ENCODE data around the gene ULBP1. TPM values are rescaled to one million over a fixed set of nuclear protein-coding genes. Genes with fewer than 3 reads are reported as not detected.

The ULBP1 gene
- total RNA-seq, 4 donors from 2014 or later: not detected

DNA sequence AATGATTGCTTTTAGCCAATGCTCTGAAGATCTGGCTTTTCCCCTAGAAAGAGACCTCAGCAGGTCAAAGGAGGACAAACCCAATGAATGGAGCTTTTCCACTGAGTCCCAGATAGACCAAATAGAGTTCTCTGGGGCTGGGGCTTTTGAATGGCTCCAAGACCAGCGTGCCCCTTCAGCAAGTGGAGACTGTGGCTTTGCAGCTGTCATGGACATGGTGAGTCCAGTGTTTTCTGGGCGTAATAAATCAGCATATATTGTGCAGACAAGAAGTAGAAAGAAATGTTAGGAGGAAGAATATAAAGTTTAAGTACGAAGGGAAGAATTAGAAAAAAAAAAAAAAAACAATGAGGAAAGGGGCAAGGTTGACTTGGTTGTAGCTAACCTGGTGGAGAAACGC, 28.1 kb downstream of the ULBP1 start:
- no peak for DNase-seq
- in situ Hi-C loops (cut with MboI; ENCODE audit: low pct_ligation_motif_present in 1 of 4, low pct_unique_long_range_greater_than_20kb in 1 of 4, low sequenced_read_pairs in 3 of 4) (loop anchor here in 2 of 4 donors (10.0 kb wide), 1 partner anchor 47 kb away; the partner anchor contains the start of gene ULBP2 (in 2 of the 2)), intact Hi-C loops (cut with DNase I; ENCODE audit: low total_unique reads) (no loop called here)
- peaks cover 100% of the 10 kb centered on the region for H3K27me3 ChIP-seq
- 34 to 40% methylated on average over 1 to 4 of the region's 4 CpGs for WGBS, 2 donors (ENCODE audit: low coverage in 1 of 2)
- H3K9me3 ChIP-seq: peaks cover 0 to 10% of the 10 kb centered on the region in 2 donors
- no peak for TF ChIP-seq POLR2A (IDR thresholded peaks at IDR 0.05)
- TF ChIP-seq CTCF (IDR thresholded peaks at IDR 0.05): no peak
- no peak for TF ChIP-seq EP300 (IDR thresholded peaks at IDR 0.05; ENCODE audit: low read depth)
- no peak for TF ChIP-seq POLR2AphosphoS5 (IDR thresholded peaks at IDR 0.05)
- no peaks in the 10 kb centered on the region for H3K36me3 ChIP-seq
- no peak overlapping the region for H3K27ac ChIP-seq
- no peak overlapping the region for H3K4me3 ChIP-seq
- peaks cover 10 to 21% (median 14%) of the 10 kb centered on the region in 4 donors for H3K4me1 ChIP-seq

DNA sequence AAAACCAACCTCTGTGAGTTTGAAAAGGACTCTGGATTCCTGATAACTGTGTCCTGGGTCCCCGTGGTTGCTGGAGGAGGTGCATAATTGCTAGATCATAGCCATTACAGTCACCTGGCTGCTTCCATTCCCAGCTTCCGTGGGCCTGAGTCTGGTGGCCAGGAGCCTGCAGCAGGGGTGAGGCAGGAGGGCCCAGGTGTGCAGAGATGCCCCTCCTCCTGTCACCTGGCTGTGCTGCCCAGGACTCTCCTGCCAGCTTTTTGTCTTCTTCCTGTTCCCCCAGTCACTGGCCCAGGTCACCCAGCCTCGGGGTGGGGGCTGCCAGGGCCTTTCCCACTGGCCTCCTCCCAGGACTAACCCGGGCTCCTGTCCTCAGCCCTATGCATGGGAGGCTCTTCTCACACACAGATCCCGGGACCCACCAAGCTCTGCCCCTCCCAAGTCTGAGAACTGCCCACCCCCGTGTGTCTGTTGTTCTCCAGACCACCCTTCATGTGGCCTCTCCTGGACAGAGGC, 31.6 kb downstream of the ULBP1 start:
- 59% methylated on average over 6 of the region's 6 CpGs; no CpG with 5 or more reads in 1 of the 2 donors for WGBS, 2 donors (ENCODE audit: low coverage in 1 of 2)
- intact Hi-C loops (cut with DNase I; ENCODE audit: low total_unique reads): no loop called here

GRCh38 chr6:149995971-149996370, 32.2 kb downstream of the ULBP1 start:
- Histone ChIP-seq H3K4me3 (no peak overlapping the region), H3K4me1 (peaks cover 1 to 5% (median 4%) of the 10 kb centered on the region in 4 donors), H3K27ac (no peak overlapping the region), H3K9me3 (no peaks in the 10 kb centered on the region), H3K27me3 (peaks cover 97% of the 10 kb centered on the region), H3K36me3 (no peaks in the 10 kb centered on the region)
- intact Hi-C loops (cut with DNase I; ENCODE audit: low total_unique reads): no loop called here
- TF ChIP-seq CTCF (IDR thresholded peaks at IDR 0.05) (no peak), POLR2A (IDR thresholded peaks at IDR 0.05) (no peak), EP300 (IDR thresholded peaks at IDR 0.05; ENCODE audit: low read depth) (no peak), POLR2AphosphoS5 (IDR thresholded peaks at IDR 0.05) (no peak)
- in situ Hi-C loops (cut with MboI; ENCODE audit: low pct_ligation_motif_present in 1 of 4, low pct_unique_long_range_greater_than_20kb in 1 of 4, low sequenced_read_pairs in 3 of 4): loop anchor here in 2 of 4 donors (10.0 kb wide), 1 partner anchor 51 kb away; the partner anchor contains the start of gene ULBP2 (in 2 of the 2)
- DNase-seq: no peak
- WGBS, 2 donors (ENCODE audit: low coverage in 1 of 2): 83% methylated on average over 7 of the region's 7 CpGs; no CpG with 5 or more reads in 1 of the 2 donors

More for the DNA sequence above, 31.6 kb downstream of the ULBP1 start:
- in situ Hi-C loops (cut with MboI; ENCODE audit: low pct_ligation_motif_present in 1 of 4, low pct_unique_long_range_greater_than_20kb in 1 of 4, low sequenced_read_pairs in 3 of 4): loop anchor here in 2 of 4 donors (10.0 kb wide), 1 partner anchor 50 kb away; the partner anchor contains the start of gene ULBP2 (in 2 of the 2)
- Histone ChIP-seq H3K36me3 (no peaks in the 10 kb centered on the region), H3K27me3 (peaks cover 97% of the 10 kb centered on the region), H3K27ac (no peak overlapping the region), H3K4me1 (peaks cover 7 to 12% (median 10%) of the 10 kb centered on the region in 4 donors), H3K4me3 (no peak overlapping the region), H3K9me3 (no peaks in the 10 kb centered on the region)
- no peak for DNase-seq
- TF ChIP-seq CTCF (IDR thresholded peaks at IDR 0.05): no peak
- no peak for TF ChIP-seq POLR2AphosphoS5 (IDR thresholded peaks at IDR 0.05)
- no peak for TF ChIP-seq POLR2A (IDR thresholded peaks at IDR 0.05)
- no peak for TF ChIP-seq EP300 (IDR thresholded peaks at IDR 0.05; ENCODE audit: low read depth)

- TF ChIP-seq POLR2AphosphoS5 (IDR thresholded peaks at IDR 0.05) (no peak), CTCF (IDR thresholded peaks at IDR 0.05) (no peak), EP300 (IDR thresholded peaks at IDR 0.05; ENCODE audit: low read depth) (no peak), POLR2A (IDR thresholded peaks at IDR 0.05) (no peak)
Measured at GRCh38 chr6:149999636-150000035, 35.9 kb downstream of the ULBP1 start.

More at GRCh38 chr6:149999636-150000035, 35.9 kb downstream of the ULBP1 start:
- DNase-seq: no peak
- in situ Hi-C loops (cut with MboI; ENCODE audit: low pct_ligation_motif_present in 1 of 4, low pct_unique_long_range_greater_than_20kb in 1 of 4, low sequenced_read_pairs in 3 of 4) (loop anchor here (10.0 to 25.0 kb wide), 2 partner anchors 55 to 162 kb away; partner anchors contain the start of gene ULBP2 (in 2 of the 4)), intact Hi-C loops (cut with DNase I; ENCODE audit: low total_unique reads) (no loop called here)
- Histone ChIP-seq H3K4me3 (no peak overlapping the region), H3K36me3 (no peaks in the 10 kb centered on the region), H3K27ac (no peak overlapping the region), H3K27me3 (peaks cover 94% of the 10 kb centered on the region), H3K9me3 (no peaks in the 10 kb centered on the region), H3K4me1 (peaks cover 3 to 6% (median 3%) of the 10 kb centered on the region in 4 donors)
- WGBS, 2 donors (ENCODE audit: low coverage in 1 of 2): 84% methylated on average over 2 of the region's 2 CpGs; no CpG with 5 or more reads in 1 of the 2 donors

Data from transverse colon (tissue), 4 donors.